ENCODE measurements around the gene SEC14L5.
A peak's percentile ranks its signal among the peaks of the same experiment; 100 is the strongest.
"Not testable (repeated sequence)": the region's sequence is repeated elsewhere in the genome, so short reads cannot be mapped to it uniquely, and the experiment has no call there.

Gene SEC14L5

DNA sequence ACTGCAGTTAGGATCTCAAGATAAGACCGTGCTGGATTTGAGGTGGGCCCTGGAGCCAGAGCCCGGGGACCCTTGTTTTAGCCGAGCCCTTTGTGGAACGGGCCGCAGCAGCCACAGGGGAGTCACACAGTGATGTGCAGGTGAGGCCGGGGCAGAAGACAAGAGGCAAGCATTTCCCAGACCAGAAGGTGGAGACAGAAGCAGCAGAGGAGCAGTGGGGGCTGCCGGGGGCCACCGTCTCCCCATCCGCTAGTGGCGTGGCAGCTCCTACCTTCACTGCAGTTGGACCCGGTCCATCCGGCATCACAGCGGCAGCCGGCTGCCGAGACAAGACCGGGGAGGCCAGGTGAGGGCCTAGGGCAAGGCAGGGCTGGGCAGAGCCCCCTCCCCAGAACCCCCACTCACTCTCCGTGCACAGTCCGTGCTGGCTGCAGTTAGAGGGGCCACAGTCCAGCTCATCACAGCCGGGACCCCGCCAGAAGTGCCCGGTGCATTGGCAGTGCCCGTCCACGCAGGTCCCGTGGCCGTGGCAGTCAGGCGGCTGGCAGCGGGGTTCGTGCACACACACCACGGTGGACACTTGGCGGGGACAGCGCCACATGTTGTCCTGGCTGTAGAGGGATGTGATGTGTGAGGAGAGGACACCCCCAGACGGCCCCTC lies 69.6 kb downstream of the SEC14L5 start:
- DNase-seq (ENCODE audit: low read depth) = no peak
- no peak overlapping the region for H3K4me3 ChIP-seq (ENCODE audit: low read depth, low read length)

- no peak for DNase-seq (ENCODE audit: low read depth)
Measured at GRCh38 chr16:5028950-5029475, 70.9 kb downstream of the SEC14L5 start.

GRCh38 chr16:5030251-5030870 lies 72.2 kb downstream of the SEC14L5 start:
- no peak overlapping the region for H3K4me3 ChIP-seq (ENCODE audit: low read depth, low read length)
- DNase-seq (ENCODE audit: low read depth) = no peak

More at GRCh38 chr16:5028950-5029475, 70.9 kb downstream of the SEC14L5 start:
- H3K4me3 ChIP-seq (ENCODE audit: low read depth, low read length) = no peak overlapping the region

- no peak for DNase-seq (ENCODE audit: low read depth)
- no peak overlapping the region for H3K4me3 ChIP-seq (ENCODE audit: low read depth, low read length)
Measured at GRCh38 chr16:5031601-5032000, 73.5 kb downstream of the SEC14L5 start.

DNA sequence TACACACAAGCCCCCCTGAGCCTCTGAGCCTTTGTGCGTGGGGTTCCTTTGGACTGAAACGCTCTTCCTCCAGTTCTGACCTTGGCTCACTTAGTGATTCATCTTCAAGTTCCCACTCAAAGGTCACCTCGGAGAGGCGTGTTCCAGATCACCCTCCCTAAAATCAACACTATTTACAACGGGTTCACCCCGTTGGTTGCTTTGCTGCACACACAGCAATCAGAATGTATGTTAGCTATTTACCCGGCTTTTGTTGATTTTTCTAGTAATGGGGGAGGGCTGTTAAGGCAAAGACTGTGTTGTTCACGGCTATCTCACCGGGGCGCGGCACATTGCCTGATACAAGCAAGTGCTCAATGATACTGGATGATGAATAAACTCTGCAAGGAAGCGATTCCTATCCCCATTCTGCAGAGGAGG lies 74.6 kb downstream of the SEC14L5 start:
- no peak for DNase-seq (ENCODE audit: low read depth)
- peak overlapping the region; percentile 75 for H3K4me3 ChIP-seq (ENCODE audit: low read depth, low read length)

GRCh38 chr16:5033256-5034166 lies 75.4 kb downstream of the SEC14L5 start, which contains the start of gene NAGPA:
TSS of gene NAGPA (minus strand) at chr16:5033935. CDS start at chr16:5033914, 21 bp downstream.
- DNase-seq (ENCODE audit: low read depth) = peak; percentile 52
- H3K4me3 ChIP-seq (ENCODE audit: low read depth, low read length) = peak within 1 kb of the TSS; percentile 75

- DNase-seq (ENCODE audit: low read depth) = no peak
- H3K4me3 ChIP-seq (ENCODE audit: low read depth, low read length) = peak overlapping the region; percentile 75
Measured at GRCh38 chr16:5034167-5034523, 76.0 kb downstream of the SEC14L5 start.

- no peak for DNase-seq (ENCODE audit: low read depth)
- no peak overlapping the region for H3K4me3 ChIP-seq (ENCODE audit: low read depth, low read length)
Measured at GRCh38 chr16:5035909-5036227, 77.7 kb downstream of the SEC14L5 start.

GRCh38 chr16:5036228-5037156 lies 78.4 kb downstream of the SEC14L5 start:
- no peak for DNase-seq (ENCODE audit: low read depth)
- no peak overlapping the region for H3K4me3 ChIP-seq (ENCODE audit: low read depth, low read length)

DNA sequence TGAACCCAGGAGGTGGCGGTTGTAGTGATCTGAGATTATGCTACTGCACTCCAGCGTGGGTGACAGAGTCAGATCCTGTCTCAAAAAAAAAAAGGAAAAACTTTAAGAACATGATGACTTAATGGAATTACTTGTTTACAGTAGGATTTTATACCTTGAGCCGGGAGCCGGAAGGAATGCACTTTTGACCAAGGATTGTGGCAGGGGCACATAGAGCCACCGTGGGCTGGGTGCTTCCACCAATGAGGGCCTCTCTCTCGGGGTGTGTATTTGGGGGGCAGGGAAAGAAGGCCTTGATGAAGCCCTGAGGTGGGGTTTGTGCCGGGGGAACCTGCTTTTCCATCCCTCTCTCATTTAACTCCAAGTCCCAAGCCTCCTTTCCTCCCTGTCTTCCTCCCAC lies 82.3 kb downstream of the SEC14L5 start:
- DNase-seq (ENCODE audit: low read depth) = no peak

GRCh38 chr16:5041600-5042133 lies 83.5 kb downstream of the SEC14L5 start:
- H3K4me3 ChIP-seq (ENCODE audit: low read depth, low read length) = no peak overlapping the region
- DNase-seq (ENCODE audit: low read depth) = peak; percentile 18

More for the DNA sequence above, 82.3 kb downstream of the SEC14L5 start:
- no peak overlapping the region for H3K4me3 ChIP-seq (ENCODE audit: low read depth, low read length)

GRCh38 chr16:5042574-5043171 lies 84.5 kb downstream of the SEC14L5 start:
- no peak overlapping the region for H3K4me3 ChIP-seq (ENCODE audit: low read depth, low read length)
- no peak for DNase-seq (ENCODE audit: low read depth)

DNA sequence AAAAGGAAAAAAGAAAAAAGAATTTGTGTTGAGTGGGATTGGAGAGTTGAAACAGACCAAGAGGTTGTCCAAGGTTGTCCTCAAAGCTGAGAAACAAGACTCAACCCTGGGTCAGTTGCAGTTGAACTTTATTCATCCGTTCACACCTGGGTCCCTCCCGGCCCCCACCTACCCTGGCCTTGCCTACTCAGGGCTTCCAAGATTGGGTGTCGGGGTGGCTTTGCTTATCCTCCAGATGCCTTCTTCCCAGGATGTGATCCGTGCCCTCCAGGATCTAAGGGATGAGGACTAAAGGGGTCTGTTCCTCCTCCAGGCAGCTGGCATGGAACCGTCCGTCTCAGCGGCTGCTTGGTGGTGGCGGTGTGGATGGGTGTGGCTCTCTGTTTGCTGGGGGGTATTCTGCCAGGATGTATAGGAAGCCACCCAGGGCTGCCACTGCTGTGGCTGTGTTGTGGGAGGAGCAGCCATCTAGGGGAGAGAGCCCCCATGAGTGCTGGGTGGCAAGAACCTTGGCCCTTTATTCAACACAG lies 85.9 kb downstream of the SEC14L5 start:
- no peak overlapping the region for H3K4me3 ChIP-seq (ENCODE audit: low read depth, low read length)
- DNase-seq (ENCODE audit: low read depth) = no peak

DNA sequence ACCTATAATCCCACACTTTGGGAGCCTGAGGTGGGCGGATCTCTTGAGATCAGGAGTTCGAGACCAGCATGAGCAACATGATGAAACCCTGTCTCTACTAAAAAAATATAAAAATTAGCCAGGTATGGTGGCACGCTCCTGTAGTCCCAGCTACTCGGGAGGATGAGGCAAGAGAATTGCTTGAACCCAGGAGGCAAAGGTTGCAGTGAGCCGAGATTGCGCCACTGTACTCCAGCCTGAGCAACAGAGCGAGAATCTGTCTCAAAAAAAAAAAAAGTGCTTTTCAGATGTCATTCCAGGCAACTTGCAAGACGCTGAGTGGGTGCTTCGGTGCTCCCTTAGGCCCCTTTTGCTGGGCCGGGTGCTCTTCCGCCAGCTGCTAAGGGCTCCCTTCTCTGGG lies 86.5 kb downstream of the SEC14L5 start:
- DNase-seq (ENCODE audit: low read depth); H3K4me3 ChIP-seq (ENCODE audit: low read depth, low read length): not testable (repeated sequence)

- H3K4me3 ChIP-seq (ENCODE audit: low read depth, low read length) = no peak overlapping the region
- no peak for DNase-seq (ENCODE audit: low read depth)
Measured at GRCh38 chr16:5045499-5046115, 87.5 kb downstream of the SEC14L5 start.

DNA sequence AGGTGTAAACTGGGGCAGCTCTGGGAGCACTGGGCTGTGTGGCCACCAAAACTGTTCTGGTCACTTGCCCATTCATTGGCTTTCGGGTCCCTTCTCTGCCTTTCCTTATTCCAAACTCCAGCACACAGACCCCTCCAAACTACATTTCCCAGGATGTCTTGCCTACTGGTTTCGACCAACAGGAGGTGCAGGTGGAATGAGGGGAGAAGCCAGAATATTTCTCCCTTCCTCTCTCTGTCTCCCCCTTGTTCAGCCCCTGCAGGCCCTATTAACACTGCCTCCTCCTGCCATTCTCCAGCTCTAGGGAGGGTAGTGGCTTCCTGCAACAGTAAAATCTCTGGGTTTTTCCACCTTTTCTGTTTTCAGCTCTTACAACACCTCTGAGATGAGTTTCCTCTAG lies 88.8 kb downstream of the SEC14L5 start:
- H3K4me3 ChIP-seq (ENCODE audit: low read depth, low read length) = no peak overlapping the region
- DNase-seq (ENCODE audit: low read depth) = no peak

DNA sequence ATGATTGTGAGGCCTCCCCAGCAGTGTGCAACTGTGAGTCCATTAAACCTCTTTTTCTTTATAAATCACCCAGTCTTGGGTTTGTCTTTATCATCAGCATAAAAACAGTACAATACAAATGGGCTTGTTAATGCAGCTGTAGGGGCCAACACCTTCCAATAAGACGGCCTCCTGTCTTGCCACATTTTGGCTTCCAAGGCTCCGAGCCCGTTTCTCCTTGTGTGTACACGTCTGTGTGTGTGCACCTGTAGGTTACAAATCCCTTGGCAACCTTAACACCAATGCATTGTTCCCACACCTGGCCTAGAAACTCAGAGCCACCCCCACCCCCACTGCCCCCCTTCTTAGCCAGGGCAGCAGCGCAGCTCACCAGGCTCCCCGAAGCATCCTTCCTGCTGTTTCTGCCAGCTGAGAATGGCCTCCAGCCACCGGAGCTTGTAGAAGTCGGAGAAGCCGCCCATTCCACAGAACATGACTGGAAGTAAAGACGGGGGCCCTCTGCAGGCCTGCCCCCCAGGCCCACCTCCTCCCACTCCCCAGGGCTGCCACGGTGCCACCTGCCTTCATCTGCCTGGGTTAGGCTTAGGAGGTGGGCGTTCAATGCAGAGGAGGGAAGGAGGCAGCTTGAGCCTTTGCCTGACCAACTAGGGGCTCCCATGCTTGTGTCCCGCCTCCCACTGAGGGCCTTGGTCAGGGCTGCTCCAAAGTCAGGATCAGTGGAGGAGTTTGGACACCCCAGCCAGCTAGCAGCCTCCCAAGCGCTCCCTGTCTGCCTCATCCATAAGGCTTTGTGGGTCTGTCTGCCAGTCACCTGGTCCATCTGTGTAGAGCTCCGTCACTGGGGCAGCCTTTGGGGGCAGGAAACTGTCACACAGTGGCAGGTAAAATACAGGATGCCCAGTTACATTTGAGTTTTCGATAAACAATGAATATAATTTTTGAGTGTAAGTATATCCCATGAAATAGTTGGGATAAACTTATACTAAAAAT lies 97.0 kb downstream of the SEC14L5 start:
- DNase-seq (ENCODE audit: low read depth) = no peak
- H3K4me3 ChIP-seq (ENCODE audit: low read depth, low read length) = no peak overlapping the region
